ENCODE data around the gene STARD4. TPM values are rescaled to one million over a fixed set of nuclear protein-coding genes. Genes with fewer than 3 reads are reported as not detected.

Gene STARD4
- total and polyA plus RNA-seq, 2 of the 13 experiments (the other 11 are each of a cell fraction or from before 2014, with no cell fraction given) = 27.4 to 66.9 TPM

DNA sequence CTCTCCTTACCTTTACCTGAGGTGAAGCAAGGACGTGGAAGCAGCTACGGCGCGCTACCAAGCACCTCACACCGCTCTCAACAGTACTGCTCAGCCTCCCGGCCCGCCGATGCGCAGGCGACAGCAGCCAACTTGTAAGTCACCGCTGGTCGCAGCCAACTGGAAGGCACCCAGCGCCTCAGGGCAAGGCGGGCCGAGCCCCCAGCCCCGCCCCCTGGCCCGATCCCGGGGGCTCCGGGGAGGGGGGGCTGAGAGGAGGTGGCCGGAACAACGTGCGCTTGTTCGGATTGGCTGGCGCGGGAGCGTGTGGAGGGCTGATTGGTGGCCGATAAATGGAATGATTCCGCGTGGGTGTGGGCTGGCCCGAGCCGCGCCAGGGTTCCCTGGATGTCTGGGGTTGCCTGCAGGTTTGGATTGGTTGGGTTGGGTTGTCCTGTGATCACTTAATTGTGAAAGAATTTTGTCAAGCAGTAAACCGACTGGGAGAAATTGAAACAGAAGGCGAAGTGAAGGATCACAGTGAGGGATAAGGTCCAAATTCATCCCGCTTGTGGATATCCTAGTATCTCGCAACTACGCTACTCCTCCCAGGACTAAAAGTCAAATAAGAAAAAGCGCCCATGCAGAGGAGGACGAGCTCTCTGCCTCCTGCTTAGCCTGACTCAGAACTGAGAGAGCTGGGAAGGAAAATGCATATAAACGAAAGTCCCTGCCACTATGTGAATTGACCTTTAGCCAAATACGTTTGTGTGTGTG, at the start of gene STARD4 (continued):
- TF ChIP-seq AKAP8 (CRISPR knock-in tag; IDR thresholded peaks at IDR 0.05) (no peak), ZNF766 (CRISPR knock-in tag; IDR thresholded peaks at IDR 0.05; ENCODE audit: borderline replicate concordance) (peak; percentile 86; the same call in 1 of the 2 replicates), PAWR (CRISPR knock-in tag; IDR thresholded peaks at IDR 0.05; ENCODE audit: borderline replicate concordance) (no peak), MYNN (CRISPR knock-in tag; IDR thresholded peaks at IDR 0.05; ENCODE audit: low read depth) (no peak), THAP9 (CRISPR knock-in tag; IDR thresholded peaks at IDR 0.05; ENCODE audit: borderline replicate concordance) (peak; percentile 39; the same call in 1 of the 2 replicates), HNRNPLL (IDR thresholded peaks at IDR 0.05; ENCODE audit: low read depth, low read length, poor library complexity, severe bottlenecking) (peak; percentile 84), E2F1 (CRISPR knock-in tag; IDR thresholded peaks at IDR 0.05) (peak; percentile 56), SMAD1 (CRISPR knock-in tag; IDR thresholded peaks at IDR 0.05; ENCODE audit: borderline replicate concordance, low read depth) (no peak), FOSL2 (CRISPR knock-in tag; IDR thresholded peaks at IDR 0.05) (peak; percentile 41), SMYD3 (CRISPR knock-in tag; IDR thresholded peaks at IDR 0.05) (0 out of 2 replicates have a peak, but pooled peaks have one; percentile 1), E2F2 (CRISPR knock-in tag; IDR thresholded peaks at IDR 0.05; ENCODE audit: borderline replicate concordance) (no peak), ZFP41 (CRISPR knock-in tag; IDR thresholded peaks at IDR 0.05; ENCODE audit: borderline replicate concordance) (0 out of 2 replicates have a peak, but pooled peaks have one; percentile 40), HDAC6 (IDR thresholded peaks at IDR 0.05; ENCODE audit: low read depth, low read length) (no peak), ZBTB2 (CRISPR knock-in tag; IDR thresholded peaks at IDR 0.05; ENCODE audit: low read depth) (0 out of 2 replicates have a peak, but pooled peaks have one; percentile 23), ZMAT3 (CRISPR knock-in tag; conservative IDR thresholded peaks at IDR 0.05) (peak; percentile 85; the same call in 1 of the 2 replicates), ZNF282 (IDR thresholded peaks at IDR 0.05; ENCODE audit: partially characterized antibody) (no peak)
- TF ChIP-seq, protein P1, sequence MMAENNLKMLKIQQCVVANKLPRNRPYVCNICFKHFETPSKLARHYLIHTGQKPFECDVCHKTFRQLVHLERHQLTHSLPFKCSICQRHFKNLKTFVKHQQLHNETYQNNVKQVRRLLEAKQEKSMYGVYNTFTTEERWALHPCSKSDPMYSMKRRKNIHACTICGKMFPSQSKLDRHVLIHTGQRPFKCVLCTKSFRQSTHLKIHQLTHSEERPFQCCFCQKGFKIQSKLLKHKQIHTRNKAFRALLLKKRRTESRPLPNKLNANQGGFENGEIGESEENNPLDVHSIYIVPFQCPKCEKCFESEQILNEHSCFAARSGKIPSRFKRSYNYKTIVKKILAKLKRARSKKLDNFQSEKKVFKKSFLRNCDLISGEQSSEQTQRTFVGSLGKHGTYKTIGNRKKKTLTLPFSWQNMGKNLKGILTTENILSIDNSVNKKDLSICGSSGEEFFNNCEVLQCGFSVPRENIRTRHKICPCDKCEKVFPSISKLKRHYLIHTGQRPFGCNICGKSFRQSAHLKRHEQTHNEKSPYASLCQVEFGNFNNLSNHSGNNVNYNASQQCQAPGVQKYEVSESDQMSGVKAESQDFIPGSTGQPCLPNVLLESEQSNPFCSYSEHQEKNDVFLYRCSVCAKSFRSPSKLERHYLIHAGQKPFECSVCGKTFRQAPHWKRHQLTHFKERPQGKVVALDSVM (CRISPR knock-in tag; IDR thresholded peaks at IDR 0.05) = peak; percentile 6; the same call in 1 of the 2 replicates
- TF ChIP-seq, protein P2, sequence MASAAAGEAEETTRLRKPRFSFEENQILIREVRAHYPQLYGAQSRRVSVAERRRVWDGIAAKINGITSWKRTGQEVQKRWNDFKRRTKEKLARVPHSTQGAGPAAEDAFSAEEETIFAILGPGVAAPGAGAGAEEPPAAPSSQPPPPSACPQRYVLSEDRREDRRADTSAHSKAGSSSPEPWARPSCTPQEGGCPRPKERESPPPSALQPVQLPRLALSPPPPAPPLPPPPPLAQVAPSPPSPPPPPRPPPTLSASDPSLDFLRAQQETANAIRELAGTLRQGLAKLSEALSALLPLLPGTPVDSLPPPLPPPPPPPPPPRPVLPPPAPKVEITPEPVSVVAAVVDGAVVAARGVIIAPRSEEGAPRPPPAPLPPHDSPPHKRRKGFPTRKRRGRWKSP (CRISPR knock-in tag; IDR thresholded peaks at IDR 0.05) = peak; percentile 91
